Stimulated activated CD8-positive, alpha-beta memory T cell treated with anti-CD3 and anti-CD28 coated beads, Interleukin-7, amount 100 ng/mL, for 4 hours (primary cell): Measurements from ENCODE around the gene DMP1.

ENCODE experiments used
- DNase-seq, 2 donors: peaks; one replicate each; pipeline ENCODE4 v3.0.0-alpha.2; 2020; ENCODE audit warnings: low read depth in 2 of 2

The DMP1 gene, protein sequence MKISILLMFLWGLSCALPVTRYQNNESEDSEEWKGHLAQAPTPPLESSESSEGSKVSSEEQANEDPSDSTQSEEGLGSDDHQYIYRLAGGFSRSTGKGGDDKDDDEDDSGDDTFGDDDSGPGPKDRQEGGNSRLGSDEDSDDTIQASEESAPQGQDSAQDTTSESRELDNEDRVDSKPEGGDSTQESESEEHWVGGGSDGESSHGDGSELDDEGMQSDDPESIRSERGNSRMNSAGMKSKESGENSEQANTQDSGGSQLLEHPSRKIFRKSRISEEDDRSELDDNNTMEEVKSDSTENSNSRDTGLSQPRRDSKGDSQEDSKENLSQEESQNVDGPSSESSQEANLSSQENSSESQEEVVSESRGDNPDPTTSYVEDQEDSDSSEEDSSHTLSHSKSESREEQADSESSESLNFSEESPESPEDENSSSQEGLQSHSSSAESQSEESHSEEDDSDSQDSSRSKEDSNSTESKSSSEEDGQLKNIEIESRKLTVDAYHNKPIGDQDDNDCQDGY

GRCh38 chr4:87649980-87650379 lies at the start of gene DMP1:
DMP1 (plus strand) TSS chr4:87650280; CDS start chr4:87656493, 6,213 bp downstream.
- DNase-seq = no peak

GRCh38 chr4:87601361-87601760 lies 48.7 kb upstream of the DMP1 start:
- DNase-seq = no peak

DNA sequence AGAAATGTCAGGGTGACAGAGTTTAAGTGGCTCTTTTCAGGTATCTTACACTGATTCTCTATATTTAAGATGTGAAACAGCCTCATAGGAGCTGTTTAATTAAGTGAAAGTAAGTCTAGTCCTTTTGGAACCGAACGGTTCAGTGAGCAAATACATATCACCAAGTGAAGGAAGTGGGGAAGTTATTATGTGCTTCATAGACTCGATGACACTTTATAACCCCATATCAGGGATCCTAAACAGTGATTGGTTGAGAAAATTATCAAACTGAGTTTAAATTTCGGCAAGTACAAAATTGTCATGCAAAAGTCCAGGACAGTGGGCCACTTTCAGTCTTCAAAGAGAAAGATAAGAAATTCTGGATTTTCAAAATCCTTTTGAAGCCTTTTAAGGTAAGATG lies 41.9 kb upstream of the DMP1 start, which contains the start of gene DSPP:
Gene DSPP, plus strand, starts transcription at position 301 of the 400 bp plus-strand sequence. CDS start 2,380 bp downstream, outside the sequence.
- no peak for DNase-seq

DNA sequence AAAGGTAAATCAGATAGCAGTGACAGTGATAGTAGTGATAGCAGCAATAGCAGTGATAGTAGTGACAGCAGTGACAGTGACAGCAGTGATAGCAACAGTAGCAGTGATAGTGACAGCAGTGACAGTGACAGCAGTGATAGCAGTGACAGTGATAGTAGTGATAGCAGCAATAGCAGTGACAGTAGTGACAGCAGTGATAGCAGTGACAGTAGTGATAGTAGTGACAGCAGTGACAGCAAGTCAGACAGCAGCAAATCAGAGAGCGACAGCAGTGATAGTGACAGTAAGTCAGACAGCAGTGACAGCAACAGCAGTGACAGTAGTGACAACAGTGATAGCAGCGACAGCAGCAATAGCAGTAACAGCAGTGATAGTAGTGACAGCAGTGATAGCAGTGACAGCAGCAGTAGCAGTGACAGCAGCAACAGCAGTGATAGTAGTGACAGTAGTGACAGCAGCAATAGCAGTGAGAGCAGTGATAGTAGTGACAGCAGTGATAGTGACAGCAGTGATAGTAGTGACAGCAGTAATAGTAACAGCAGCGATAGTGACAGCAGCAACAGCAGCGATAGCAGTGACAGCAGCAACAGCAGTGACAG lies 35.7 kb upstream of the DMP1 start:
- DNase-seq = no peak

- no peak for DNase-seq
Measured at GRCh38 chr4:87616268-87616667, 33.8 kb upstream of the DMP1 start.

DNA sequence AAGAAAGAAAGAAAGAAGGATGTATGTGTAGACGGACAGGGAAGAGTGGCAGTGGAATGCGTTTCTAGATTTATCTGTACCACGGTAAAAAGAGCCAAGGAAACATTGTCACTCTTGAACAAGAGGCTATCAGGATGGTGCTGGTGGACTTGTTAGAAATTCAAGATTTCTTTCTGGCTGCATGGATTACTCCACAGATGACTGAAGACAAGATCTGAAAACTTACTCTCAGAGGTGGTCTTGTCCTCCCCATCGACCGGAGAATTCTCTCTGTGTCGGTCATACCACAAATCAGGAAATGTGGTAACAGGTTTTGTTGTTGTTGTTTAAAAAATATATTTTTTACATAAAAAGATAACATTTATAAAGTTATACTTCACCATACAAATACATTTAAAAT lies 30.0 kb upstream of the DMP1 start:
- DNase-seq = no peak

DNA sequence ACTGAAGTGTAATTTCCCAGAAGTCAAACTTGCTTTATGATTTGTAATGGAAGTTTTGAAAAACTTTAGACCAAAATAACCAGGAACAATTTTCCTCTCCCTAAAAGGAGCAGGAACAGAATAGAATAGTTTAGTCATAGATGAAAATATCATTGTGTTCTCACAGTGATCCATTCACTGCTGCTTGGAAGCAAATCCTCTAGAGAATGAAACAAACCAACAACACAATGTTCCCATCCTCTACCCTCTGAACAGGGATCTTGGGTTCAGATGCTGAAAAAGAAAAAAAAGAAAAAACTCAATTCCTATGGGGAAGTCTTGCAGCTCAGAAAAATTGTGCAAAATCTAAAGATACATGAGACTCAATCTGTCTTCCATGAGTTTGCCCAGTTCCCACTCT lies 29.6 kb upstream of the DMP1 start:
- DNase-seq = no peak

- DNase-seq = no peak
Measured at GRCh38 chr4:87622303-87622702, 27.8 kb upstream of the DMP1 start.

DNA sequence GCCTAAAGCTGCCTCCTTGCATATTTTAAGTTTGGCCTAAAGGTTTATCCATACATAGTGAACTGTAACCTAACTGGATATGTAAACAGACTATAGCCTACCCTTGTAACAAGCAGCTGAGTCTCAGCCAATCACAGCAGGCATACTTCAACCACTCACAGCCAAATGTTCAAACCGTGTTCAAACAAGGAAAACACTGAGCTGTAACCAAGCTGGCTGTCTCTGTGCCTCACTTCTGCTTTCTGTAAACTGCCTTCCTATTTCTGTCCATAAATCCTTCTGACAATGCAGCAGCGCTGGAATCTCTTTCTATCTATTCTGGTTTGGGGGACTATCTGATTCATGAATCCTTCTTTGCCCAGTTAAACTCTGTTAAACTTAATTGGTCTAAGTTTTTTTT lies 25.4 kb upstream of the DMP1 start:
- no peak for DNase-seq

- DNase-seq = no peak
Measured at GRCh38 chr4:87631668-87632067, 18.4 kb upstream of the DMP1 start.

DNA sequence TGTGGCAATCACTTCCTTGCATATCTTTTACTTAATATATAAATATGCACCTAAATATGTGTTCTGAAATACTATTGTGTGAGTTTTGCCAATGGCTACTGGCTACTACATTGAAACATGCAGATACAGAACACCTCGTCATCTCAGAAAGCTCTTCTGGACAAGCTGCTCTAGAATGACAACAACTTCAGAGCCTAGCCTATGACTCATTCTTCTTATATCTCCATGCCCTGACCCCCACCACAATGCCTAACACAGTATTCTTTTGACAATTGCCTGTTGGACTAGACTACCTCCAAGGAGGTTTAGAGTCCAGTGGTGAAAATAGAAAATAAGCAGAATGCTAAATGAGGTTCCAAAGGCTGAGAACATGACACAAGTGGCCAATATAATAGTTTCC lies 17.6 kb upstream of the DMP1 start:
- DNase-seq = no peak

DNA sequence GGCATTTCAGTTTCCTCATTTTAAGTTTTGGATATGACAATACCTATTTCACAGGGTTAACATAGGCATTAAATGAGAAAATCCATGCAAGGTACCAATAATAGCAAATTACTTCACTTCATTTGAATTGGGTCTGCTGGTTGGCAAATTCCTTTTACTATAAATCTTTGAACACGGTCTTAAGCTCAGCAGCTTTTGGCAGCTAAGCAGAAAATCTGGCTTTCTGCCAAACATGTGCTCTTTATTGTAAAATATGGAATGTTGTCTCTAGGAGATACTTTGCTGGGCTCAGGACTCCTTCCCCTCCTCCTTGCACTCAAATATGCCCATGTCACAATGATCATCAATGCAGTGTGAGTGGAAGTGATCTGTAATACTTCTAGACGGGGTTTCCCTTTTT lies 16.8 kb upstream of the DMP1 start:
- DNase-seq = no peak

- DNase-seq = no peak
Measured at GRCh38 chr4:87644286-87644685, 5.8 kb upstream of the DMP1 start.

DNA sequence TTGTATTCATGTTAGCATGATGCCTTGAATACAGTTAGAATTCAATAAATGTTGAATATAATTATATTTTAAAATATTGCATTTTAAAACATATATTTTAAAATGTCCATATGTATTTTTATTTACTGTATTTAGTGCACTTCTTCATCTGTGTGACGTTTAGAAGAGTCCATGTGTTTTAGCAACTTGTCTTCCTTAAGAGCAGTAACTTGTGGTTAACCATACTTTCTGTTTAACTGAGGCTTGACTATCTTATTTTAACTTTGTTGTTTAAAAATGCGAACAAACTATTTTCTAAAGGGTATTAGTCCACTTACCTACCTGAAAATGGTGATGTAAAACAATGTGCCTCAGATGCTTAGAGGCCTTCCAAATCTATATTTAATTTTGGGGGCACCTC lies 858 bp downstream of the DMP1 start:
- no peak for DNase-seq

DNA sequence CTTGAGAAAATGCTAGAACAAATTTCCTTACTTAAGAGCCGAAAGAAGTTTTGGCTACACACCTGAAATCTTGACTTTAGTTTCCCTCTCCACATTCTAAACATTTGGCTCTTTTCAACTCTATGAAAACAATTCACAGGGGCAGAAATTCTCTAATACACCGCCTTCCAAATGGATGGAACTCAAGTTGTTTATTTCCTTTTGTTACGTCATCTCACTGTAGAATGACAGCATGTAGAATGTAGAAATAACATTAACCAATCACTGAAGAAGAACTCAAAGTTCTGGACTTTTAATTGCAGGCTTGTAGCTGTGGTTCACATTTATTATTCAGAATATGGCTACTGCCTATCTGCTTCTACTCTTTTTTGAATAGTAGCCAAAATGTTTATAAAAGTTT lies 1.9 kb downstream of the DMP1 start:
- DNase-seq = no peak

GRCh38 chr4:87654487-87655044 lies 4.5 kb downstream of the DMP1 start:
- DNase-seq = no peak

DNA sequence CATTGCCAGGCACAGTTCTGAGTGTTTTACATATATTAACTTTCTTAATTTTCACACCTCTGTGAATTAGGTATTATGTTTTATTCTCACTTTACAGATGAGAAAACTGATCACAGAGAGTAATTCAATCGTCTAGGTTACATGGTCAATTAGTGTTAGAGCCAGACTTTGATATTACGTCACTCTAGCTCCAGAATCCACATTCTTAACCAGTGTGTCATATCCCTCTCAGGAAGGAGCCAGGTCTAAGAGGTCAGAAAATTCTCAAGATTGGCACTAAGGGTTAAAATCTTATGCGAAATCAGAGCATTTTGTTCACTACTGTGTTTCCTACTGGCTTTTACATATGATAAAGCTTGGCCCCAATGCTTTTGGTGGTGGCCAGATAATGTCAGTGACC lies 7.4 kb downstream of the DMP1 start:
- no peak for DNase-seq

GRCh38 chr4:87659247-87659931 lies 9.3 kb downstream of the DMP1 start:
- DNase-seq = no peak

- no peak for DNase-seq
Measured at GRCh38 chr4:87662871-87663270, 12.8 kb downstream of the DMP1 start.

DNA sequence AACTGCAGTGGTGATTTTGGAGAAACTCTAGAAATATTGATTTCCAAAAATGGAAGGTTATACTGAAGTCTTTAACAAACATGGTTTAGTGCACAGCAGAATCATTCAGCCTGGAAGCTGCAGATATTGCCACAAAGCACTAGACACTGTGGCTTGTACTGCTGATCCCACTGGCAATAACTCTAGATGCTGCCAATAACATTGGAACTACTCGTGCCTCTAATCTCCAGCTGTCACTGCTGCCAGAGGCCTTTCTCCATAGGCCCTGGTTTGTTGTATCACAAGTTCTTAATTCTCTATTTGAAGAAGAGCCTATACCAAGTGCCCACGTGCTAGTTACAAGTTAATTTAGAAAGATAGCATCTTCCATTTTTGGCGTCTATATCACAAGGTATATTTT lies 19.3 kb downstream of the DMP1 start:
- no peak for DNase-seq

- no peak for DNase-seq
Measured at GRCh38 chr4:87677731-87678130, 27.7 kb downstream of the DMP1 start.

DNA sequence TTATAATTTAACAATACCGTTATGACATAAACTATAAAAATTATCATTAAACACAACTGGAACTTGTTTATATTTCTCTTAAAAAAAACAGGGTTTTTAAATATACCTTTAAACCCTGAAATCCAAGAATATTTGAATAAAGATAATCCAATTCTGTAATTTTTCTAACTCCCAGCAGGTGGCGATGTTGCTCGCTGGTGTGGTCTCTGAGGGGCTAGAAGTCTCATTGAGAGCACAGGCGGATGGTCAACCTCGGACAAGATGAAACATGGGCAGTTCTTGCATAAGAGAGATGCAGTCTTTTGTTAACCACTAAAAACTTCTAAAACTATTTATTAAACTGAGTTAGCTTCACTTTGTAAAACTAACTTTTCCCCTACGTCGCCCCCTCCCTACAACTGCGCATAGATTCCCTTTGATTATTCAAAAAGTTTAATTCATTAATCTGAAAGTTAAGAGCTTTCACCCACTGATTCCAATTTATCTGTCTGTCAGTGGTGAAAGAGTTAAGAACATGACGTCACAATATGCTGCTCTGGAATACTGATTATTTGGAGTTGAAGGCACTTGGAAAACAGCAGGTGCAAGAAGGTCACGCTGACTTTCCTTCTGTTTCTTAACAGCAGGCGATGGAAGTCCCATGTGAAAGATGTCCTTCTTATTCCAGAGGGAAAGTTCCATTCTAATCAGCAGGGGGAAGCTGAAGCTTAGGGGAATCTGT lies 29.5 kb downstream of the DMP1 start:
- DNase-seq = no peak
